ENCODE data around the gene GPBP1.

GPBP1 gene

GRCh38 chr5:57209316-57210040 is 35.6 kb downstream of the GPBP1 start:
- DNase-seq (ENCODE audit: low read depth in 2 of 2), result peak in 1 of 2 experiments; percentile 4

- DNase-seq (ENCODE audit: low read depth in 2 of 2), result no peak
These were observed 36.8 kb downstream of the GPBP1 start for GRCh38 chr5:57210633-57211032.

- no peak for DNase-seq (ENCODE audit: low read depth in 2 of 2)
These were observed 37.2 kb downstream of the GPBP1 start for GRCh38 chr5:57211039-57211438.

- DNase-seq (ENCODE audit: low read depth in 2 of 2), result no peak
These were observed 41.9 kb downstream of the GPBP1 start for GRCh38 chr5:57215629-57216195.

DNA sequence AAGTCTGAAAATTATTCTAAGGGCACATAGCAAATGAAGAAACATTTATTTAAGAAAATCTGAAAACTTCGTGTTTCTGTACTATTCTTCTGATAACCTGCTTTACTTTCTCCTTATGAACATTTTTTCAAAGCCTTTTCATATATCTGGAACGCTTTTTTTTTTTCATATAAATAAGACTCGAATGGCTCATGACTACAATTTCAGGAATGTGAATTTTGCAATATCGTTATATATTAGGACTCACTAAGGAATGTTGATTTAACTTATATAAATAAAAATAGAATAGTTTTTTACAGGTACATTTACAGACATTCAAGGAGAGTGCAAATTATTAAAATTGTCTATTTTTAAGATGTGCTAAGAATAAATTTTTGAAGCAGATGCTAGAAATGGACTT is 42.9 kb downstream of the GPBP1 start:
- DNase-seq (ENCODE audit: low read depth in 2 of 2), result peak; percentile 22 to 24

GRCh38 chr5:57219386-57219785 is 45.5 kb downstream of the GPBP1 start:
- no peak for DNase-seq (ENCODE audit: low read depth in 2 of 2)

DNA sequence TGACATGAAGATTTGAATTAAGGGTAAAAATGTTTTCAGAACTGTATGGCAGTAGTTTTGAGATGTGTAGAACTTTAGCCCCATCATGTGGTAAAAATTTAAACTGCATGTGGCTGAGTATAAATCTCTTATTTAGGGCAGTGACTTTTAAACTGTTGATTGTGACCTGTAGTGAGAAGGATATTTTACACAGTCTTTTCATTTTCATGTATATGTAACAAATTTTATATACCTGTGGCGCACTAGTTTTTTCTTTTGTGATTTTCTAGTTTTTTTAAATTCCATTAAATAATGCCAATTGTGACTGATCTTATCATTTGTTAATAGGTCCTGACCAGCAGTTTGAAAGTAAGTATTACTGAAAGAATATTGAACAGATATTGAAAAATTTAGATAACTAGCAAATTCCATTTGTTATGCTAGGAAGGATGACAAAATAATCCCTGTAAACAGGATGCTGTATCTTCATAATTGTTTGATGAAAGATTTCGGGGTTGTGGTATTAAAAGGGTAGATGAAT is 47.2 kb downstream of the GPBP1 start:
- DNase-seq (ENCODE audit: low read depth in 2 of 2), result peak; percentile 17 to 27

DNA sequence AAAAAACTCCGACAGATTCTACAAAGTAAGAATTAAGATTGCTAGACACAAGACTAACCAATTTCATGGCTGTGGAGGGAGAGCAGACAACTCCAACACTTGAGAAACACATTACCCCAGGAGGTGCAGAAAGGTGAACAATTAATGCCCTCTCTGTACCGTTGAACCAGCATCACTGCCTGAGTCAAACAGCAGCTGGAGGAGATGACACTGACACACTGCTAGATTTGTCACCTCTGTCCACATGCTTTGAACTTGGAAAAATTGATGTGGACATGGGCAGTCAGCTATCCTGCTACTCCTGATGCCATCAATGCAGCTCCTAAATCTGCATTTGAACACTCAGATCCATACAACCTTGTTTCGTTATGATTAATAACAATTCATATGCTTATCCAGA is 51.7 kb downstream of the GPBP1 start:
- DNase-seq (ENCODE audit: low read depth in 2 of 2), result no peak

- DNase-seq (ENCODE audit: low read depth in 2 of 2), result no peak
These were observed 55.5 kb downstream of the GPBP1 start for GRCh38 chr5:57229313-57229712.

DNA sequence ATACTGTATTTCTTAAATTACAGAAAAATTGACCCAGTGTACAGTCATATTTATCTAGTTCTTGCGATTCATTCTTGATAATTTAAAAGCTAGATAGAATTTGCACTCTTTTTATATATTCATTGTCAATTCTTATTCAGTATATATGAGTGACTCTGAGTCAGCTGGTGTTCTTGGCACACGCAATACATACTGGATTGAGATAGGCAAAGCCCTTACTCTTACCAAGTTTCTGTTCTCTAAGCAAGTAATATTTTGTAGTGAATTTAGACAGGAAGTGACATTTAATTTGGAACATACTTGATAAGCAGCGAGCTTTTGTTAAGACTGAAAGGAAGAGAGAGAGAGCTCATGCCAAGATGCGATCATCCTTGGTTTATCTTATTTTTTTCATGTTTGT is 57.7 kb downstream of the GPBP1 start:
- no peak for DNase-seq (ENCODE audit: low read depth in 2 of 2)

- no peak for DNase-seq (ENCODE audit: low read depth in 2 of 2)
These were observed 58.6 kb downstream of the GPBP1 start for GRCh38 chr5:57232293-57233033.

- no peak for DNase-seq (ENCODE audit: low read depth in 2 of 2)
These were observed 69.7 kb downstream of the GPBP1 start for GRCh38 chr5:57243286-57244137.

DNA sequence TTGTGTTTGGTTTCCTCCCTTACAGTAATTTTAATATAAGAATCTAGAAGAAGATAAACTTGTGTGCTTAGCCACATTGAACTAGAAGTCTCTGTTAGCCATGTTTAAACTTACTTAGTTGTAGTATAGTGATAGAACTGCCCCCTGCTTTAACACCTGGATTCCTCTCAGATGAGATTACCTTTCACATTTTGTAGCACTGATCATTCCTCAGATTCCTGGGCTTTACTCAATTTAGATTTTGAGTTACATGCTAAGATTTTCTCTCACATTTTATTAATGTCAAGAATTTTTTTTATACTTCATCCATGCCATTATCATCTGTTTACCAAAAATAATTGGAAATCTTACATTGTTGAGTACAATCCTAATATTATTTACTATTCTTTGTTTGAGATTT is 70.5 kb downstream of the GPBP1 start:
- no peak for DNase-seq (ENCODE audit: low read depth in 2 of 2)

- no peak for DNase-seq (ENCODE audit: low read depth in 2 of 2)
These were observed 72.6 kb downstream of the GPBP1 start for GRCh38 chr5:57246426-57246825.

DNA sequence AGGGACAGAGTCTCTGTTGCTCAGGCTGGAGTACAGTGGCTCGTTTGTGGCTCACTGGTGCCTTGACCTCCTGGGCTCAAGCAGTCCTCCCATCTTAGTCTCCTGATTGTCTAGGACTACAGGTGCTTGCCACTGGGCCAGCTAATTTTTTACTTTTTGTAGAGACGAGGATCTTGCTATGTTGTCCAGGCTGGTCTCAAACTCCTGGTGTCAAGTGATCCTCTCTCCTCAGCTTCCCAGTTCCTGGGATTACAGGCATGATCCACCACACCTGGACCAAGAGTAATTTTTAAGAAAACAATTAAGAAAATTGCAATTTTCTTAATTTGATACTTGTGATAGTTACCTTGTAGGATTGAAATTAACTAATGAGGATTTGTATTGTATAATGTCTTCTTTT is 73.9 kb downstream of the GPBP1 start:
- DNase-seq (ENCODE audit: low read depth in 2 of 2), result no peak

DNA sequence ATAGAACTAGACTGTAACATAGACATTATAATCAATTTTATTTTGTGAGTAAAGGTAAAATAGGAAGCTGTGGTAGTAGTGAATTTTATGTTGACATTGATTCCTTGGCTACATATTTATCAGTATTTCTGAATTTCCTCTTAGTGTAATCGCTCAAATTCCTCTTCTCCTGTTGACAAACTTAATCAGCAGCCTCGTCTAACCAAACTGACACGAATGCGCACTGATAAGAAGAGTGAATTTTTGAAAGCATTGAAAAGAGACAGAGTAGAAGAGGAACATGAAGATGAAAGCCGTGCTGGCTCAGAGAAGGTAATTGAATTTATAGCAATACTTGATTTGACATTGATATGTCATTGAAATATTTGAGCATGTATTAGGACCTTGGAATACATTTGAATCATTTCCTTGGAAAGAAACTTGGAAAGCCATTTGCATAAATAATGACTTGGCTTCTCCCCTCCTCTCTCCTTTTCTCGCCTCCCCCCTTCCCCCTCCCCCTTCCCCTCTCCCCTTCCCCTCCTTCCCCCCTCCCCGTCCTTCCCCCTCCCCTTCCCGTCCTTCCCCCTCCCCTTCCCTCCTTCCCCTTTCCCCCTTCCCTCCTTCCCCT is 75.5 kb downstream of the GPBP1 start:
- no peak for DNase-seq (ENCODE audit: low read depth in 2 of 2)

DNA sequence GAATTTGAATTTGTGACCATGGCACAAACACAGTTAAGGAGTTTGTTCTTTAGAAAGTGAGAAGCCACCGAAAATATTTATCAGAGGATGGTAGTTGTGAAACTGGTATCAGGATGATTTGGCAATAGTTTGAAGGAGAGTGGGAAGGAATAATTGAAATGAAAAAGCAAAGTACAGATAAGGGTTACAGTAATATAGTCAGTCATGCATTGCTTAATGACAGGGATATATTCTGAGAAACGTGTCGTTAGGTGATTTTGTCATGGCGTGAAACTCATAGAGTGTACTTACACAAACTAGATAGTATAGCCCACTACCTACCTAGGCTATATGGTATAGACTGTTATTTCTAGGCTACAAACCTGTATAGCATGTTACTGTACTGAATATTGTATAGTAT is 84.2 kb downstream of the GPBP1 start:
- no peak for DNase-seq (ENCODE audit: low read depth in 2 of 2)

GRCh38 chr5:57258943-57259342 is 85.1 kb downstream of the GPBP1 start:
- DNase-seq (ENCODE audit: low read depth in 2 of 2), result no peak

DNA sequence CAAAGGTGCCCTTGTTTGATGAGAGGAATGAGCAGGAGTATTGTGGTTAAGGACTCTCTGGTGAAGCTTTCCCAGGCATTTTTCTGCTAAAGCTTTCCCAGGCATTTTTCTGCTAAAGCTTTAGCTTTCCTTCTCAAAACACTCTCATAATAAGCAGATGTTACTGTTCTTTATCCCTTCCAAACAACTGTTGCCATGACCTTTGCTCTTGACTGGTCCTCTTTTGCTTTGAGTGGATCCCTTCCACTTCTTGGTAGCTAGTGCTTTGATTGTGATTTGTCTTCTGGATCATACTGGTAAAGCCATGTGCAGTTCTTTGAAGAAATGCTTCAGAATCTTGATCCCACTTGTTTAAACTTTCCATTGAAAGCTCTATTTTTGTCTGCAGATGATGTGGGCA is 85.8 kb downstream of the GPBP1 start:
- no peak for DNase-seq (ENCODE audit: low read depth in 2 of 2)

DNA sequence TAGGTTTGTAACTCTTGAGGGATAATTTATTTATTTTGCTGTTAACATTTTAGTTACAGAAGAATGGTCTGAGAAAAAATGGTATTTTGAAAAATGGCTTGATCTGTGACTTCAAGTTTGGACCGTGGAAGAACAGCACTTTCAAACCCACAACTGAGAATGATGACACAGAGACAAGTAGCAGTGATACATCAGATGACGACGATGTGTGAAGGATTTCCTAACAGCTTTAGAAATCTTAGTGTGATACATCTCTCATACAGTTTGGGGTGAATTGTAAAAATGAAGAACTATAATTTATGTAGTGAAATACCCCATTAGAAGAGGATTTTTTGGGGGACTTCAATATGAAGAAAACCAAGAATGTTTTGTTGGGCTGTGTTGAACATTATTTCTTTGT is 88.7 kb downstream of the GPBP1 start:
- DNase-seq (ENCODE audit: low read depth in 2 of 2), result no peak

GRCh38 chr5:57267805-57268204 is 93.9 kb downstream of the GPBP1 start:
- no peak for DNase-seq (ENCODE audit: low read depth in 2 of 2)

DNA sequence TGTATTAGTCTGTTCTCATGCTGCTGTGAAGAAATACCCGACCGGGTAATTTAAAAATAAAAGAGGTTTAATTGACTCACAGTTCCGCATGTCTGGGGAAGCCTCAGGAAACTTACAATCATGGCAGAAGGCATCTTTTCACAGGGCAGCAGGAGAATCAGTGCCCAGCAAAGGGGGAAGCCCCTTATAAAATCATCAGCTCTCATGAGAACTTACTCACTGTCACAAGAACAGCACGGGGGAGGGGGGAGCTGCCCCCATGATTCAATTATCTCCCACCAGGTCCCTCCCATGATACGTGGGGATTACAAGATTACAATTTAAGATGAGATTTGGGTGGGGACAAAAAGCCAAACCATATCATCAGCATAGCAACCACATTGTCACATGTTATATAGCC is 102.5 kb downstream of the GPBP1 start:
- DNase-seq (ENCODE audit: low read depth in 2 of 2), result no peak

All from fibroblast of skin of left biceps (primary cell).